Measurements from ENCODE around the gene CFAP100.

Gene CFAP100

DNA sequence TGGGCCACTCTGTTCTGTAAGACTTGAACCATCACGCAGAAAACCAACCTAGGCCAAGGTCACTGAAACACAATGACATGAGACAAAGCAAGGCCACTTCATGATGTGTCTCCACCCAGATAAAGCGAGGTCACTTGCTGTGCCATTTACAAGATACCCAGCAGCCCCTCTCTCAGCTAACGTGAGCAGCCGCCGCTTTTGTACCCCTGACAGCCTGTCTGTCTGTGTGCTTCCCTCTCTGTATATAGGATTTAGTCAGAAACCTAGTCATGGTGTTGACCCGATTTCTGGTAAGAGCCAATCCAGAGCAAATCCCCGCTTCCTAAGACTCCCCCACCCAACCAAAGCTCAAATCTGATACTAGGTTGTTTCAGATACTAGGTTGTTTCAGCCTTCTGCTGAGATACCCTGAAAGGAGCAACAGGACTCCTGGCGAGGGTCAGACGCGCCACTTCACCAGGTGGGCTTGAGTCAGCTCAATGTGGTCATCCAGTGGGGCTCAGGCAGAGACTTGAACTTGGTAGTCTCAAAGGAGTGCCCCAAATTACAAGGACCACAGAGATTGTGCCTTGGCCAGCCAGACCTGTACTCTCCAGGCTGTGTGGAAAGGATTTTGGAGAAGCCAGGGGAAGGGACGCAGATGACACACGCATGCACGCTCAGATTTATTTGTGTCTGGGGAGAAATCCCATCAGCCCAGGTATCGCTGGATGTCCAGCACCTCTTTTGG is 84.0 kb downstream of the CFAP100 start:
- H3K4me1 ChIP-seq (ENCODE audit: control insufficient read depth, insufficient read depth, low read length), result no peaks in the 10 kb centered on the region; the same call in 1 of the 2 replicates
- H3K9me3 ChIP-seq (ENCODE audit: control insufficient read depth, insufficient read depth, low read depth, low read length), result no peaks in the 10 kb centered on the region
- ChIA-PET CTCF (no interaction called here), POLR2A (no interaction called here)
- no peak overlapping the region for H3K4me3 ChIP-seq (ENCODE audit: low read depth, low read length)
- no peak overlapping the region for H3K27ac ChIP-seq (ENCODE audit: extremely low read depth, low read depth, low read length)
- TF ChIP-seq, protein P1, sequence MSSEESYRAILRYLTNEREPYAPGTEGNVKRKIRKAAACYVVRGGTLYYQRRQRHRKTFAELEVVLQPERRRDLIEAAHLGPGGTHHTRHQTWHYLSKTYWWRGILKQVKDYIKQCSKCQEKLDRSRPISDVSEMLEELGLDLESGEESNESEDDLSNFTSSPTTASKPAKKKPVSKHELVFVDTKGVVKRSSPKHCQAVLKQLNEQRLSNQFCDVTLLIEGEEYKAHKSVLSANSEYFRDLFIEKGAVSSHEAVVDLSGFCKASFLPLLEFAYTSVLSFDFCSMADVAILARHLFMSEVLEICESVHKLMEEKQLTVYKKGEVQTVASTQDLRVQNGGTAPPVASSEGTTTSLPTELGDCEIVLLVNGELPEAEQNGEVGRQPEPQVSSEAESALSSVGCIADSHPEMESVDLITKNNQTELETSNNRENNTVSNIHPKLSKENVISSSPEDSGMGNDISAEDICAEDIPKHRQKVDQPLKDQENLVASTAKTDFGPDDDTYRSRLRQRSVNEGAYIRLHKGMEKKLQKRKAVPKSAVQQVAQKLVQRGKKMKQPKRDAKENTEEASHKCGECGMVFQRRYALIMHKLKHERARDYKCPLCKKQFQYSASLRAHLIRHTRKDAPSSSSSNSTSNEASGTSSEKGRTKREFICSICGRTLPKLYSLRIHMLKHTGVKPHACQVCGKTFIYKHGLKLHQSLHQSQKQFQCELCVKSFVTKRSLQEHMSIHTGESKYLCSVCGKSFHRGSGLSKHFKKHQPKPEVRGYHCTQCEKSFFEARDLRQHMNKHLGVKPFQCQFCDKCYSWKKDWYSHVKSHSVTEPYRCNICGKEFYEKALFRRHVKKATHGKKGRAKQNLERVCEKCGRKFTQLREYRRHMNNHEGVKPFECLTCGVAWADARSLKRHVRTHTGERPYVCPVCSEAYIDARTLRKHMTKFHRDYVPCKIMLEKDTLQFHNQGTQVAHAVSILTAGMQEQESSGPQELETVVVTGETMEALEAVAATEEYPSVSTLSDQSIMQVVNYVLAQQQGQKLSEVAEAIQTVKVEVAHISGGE (tag by site-specific recombination; conservative IDR thresholded peaks at IDR 0.05; ENCODE audit: low read depth), result no peak
- no peak for TF ChIP-seq ZNF302 (tag by site-specific recombination; IDR thresholded peaks at IDR 0.05; ENCODE audit: low read depth)
- TF ChIP-seq, protein P2, sequence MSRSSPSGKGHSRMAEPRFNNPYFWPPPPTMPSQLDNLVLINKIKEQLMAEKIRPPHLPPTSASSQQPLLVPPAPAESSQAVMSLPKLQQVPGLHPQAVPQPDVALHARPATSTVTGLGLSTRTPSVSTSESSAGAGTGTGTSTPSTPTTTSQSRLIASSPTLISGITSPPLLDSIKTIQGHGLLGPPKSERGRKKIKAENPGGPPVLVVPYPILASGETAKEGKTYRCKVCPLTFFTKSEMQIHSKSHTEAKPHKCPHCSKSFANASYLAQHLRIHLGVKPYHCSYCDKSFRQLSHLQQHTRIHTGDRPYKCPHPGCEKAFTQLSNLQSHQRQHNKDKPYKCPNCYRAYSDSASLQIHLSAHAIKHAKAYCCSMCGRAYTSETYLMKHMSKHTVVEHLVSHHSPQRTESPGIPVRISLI (tag by site-specific recombination; IDR thresholded peaks at IDR 0.05), result no peak
- TF ChIP-seq, protein P3, sequence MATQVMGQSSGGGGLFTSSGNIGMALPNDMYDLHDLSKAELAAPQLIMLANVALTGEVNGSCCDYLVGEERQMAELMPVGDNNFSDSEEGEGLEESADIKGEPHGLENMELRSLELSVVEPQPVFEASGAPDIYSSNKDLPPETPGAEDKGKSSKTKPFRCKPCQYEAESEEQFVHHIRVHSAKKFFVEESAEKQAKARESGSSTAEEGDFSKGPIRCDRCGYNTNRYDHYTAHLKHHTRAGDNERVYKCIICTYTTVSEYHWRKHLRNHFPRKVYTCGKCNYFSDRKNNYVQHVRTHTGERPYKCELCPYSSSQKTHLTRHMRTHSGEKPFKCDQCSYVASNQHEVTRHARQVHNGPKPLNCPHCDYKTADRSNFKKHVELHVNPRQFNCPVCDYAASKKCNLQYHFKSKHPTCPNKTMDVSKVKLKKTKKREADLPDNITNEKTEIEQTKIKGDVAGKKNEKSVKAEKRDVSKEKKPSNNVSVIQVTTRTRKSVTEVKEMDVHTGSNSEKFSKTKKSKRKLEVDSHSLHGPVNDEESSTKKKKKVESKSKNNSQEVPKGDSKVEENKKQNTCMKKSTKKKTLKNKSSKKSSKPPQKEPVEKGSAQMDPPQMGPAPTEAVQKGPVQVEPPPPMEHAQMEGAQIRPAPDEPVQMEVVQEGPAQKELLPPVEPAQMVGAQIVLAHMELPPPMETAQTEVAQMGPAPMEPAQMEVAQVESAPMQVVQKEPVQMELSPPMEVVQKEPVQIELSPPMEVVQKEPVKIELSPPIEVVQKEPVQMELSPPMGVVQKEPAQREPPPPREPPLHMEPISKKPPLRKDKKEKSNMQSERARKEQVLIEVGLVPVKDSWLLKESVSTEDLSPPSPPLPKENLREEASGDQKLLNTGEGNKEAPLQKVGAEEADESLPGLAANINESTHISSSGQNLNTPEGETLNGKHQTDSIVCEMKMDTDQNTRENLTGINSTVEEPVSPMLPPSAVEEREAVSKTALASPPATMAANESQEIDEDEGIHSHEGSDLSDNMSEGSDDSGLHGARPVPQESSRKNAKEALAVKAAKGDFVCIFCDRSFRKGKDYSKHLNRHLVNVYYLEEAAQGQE (tag by site-specific recombination; IDR thresholded peaks at IDR 0.05), result no peak
- TF ChIP-seq ZNF404 (tag by site-specific recombination; IDR thresholded peaks at IDR 0.05), result no peak
- TF ChIP-seq, protein P4, sequence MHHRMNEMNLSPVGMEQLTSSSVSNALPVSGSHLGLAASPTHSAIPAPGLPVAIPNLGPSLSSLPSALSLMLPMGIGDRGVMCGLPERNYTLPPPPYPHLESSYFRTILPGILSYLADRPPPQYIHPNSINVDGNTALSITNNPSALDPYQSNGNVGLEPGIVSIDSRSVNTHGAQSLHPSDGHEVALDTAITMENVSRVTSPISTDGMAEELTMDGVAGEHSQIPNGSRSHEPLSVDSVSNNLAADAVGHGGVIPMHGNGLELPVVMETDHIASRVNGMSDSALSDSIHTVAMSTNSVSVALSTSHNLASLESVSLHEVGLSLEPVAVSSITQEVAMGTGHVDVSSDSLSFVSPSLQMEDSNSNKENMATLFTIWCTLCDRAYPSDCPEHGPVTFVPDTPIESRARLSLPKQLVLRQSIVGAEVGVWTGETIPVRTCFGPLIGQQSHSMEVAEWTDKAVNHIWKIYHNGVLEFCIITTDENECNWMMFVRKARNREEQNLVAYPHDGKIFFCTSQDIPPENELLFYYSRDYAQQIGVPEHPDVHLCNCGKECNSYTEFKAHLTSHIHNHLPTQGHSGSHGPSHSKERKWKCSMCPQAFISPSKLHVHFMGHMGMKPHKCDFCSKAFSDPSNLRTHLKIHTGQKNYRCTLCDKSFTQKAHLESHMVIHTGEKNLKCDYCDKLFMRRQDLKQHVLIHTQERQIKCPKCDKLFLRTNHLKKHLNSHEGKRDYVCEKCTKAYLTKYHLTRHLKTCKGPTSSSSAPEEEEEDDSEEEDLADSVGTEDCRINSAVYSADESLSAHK (tag by site-specific recombination; IDR thresholded peaks at IDR 0.05), result no peak
- TF ChIP-seq, protein P5, sequence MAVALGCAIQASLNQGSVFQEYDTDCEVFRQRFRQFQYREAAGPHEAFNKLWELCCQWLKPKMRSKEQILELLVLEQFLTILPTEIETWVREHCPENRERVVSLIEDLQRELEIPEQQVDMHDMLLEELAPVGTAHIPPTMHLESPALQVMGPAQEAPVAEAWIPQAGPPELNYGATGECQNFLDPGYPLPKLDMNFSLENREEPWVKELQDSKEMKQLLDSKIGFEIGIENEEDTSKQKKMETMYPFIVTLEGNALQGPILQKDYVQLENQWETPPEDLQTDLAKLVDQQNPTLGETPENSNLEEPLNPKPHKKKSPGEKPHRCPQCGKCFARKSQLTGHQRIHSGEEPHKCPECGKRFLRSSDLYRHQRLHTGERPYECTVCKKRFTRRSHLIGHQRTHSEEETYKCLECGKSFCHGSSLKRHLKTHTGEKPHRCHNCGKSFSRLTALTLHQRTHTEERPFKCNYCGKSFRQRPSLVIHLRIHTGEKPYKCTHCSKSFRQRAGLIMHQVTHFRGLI (tag by site-specific recombination; IDR thresholded peaks at IDR 0.05), result no peak
- TF ChIP-seq, protein P6, sequence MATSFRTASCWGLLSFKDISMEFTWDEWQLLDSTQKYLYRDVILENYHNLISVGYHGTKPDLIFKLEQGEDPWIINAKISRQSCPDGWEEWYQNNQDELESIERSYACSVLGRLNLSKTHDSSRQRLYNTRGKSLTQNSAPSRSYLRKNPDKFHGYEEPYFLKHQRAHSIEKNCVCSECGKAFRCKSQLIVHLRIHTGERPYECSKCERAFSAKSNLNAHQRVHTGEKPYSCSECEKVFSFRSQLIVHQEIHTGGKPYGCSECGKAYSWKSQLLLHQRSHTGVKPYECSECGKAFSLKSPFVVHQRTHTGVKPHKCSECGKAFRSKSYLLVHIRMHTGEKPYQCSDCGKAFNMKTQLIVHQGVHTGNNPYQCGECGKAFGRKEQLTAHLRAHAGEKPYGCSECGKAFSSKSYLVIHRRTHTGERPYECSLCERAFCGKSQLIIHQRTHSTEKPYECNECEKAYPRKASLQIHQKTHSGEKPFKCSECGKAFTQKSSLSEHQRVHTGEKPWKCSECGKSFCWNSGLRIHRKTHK (tag by site-specific recombination; IDR thresholded peaks at IDR 0.05), result no peak
- TF ChIP-seq KLF1 (tag by site-specific recombination; IDR thresholded peaks at IDR 0.05), result no peak
- H3K36me3 ChIP-seq (ENCODE audit: control insufficient read depth in 2 of 2, insufficient read depth in 1 of 2, low read length in 2 of 2), result no peaks in the 10 kb centered on the region
